HG03103 (cell line): ENCODE data around the gene FAM210B.
"Not testable (repeated sequence)": the region's sequence is repeated elsewhere in the genome, so short reads cannot be mapped to it uniquely, and the experiment has no call there.

Experiments used
- ATAC-seq: cut with Tn5 transposase; IDR thresholded peaks from one replicate; pipeline ENCODE4 v1.9.1; 2021; ENCODE audit warnings: low read depth; ENCODE audit not compliant: unreplicated experiment

The FAM210B gene

DNA sequence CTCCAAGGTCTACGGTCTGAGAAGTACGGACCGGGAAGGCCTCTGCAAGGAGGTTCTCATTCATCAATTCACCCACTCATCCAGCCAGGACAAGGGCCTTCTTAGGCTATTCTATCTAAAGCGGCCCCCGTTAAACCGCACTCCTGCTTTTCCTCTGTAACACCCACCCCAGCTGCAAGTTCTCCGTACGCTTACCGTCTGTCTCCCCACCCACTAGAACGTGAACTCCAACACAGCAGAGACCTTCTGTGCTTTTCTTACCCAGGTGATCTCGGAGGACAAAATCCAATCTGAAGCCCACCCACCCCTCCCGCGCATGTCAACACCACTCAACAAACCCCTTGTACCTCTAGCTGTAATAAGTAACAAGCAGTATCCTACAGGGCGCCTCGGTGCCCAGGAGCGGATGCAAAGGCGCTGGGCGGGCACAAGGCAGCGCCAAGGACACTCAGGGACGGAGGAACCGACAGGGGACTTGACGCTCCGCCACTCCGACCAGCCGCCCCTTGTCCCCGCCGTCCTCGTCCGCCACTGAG is 32.9 kb downstream of the FAM210B start:
- ATAC-seq: peak; percentile 29

DNA sequence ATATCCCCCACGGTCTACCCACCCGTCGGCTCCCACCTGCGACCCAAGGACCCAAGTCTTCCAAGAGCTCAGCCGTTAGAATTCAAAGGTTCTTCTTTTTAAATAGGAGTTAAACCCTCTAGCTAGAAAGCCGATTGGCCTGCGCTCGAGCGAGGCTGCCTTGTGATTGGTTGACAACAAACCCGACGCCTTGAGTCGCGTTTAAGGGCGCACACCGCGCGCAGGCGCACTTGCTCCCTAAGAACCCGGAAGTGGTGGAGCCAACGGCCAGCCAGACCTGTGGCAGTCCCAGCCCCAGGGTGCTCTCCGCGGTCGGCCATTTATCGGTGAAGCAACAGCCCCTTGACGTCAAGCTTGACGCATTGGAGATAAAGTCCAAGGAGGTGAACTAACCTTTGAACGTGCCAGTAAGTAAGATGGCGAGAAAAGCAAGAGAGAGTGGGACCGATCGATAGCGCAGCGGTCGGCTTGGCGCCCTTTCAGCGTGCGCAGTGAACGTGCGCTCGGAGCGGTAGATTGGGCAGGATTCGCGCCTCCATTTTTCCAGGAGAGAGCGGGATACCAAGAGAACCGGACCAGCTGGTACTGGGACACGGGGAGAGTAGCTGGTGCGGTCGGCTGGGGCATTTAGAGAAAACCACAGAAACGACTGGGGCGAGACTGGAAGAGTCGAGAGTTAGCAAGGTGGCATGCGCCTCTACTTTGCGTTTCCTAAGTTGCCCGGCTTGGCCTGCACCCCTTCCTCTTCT is 33.5 kb downstream of the FAM210B start, which contains the start of the genes AURKA and CSTF1:
TSS of gene AURKA (minus strand) at position 84 of the 749 bp plus-strand sequence. CDS start 4,018 bp downstream, outside the sequence.
TSS of gene CSTF1 (plus strand) at position 514 of the 749 bp plus-strand sequence. CDS start 2,908 bp downstream, outside the sequence.
- ATAC-seq: peak; percentile 94

DNA sequence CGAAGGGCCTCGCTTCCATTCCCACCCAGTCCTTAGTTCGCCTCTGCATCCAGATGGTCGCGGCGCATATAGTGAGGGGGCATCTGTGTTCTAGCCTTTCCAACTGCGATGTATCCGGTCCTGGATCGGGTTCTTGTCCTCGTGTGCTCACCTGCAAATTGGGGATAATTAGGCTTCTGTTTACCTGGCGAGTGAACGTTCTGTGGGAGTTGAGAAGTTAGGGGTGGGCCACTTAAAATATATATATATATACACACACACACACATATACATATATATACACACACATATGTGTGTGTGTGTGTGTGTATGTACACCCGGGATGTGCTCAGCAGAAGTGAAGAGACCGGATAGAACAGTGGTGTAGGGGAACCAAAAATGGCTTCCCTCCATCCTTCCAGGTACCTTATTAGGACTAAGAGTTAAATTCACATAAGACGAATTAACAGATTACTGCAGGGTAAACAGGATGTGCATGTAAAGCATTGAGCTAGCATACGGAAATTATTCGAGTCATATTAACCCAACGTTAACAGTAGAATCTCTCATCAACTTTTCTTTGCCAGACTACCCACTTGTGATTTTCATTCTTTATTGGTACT is 34.2 kb downstream of the FAM210B start:
- ATAC-seq: no peak

DNA sequence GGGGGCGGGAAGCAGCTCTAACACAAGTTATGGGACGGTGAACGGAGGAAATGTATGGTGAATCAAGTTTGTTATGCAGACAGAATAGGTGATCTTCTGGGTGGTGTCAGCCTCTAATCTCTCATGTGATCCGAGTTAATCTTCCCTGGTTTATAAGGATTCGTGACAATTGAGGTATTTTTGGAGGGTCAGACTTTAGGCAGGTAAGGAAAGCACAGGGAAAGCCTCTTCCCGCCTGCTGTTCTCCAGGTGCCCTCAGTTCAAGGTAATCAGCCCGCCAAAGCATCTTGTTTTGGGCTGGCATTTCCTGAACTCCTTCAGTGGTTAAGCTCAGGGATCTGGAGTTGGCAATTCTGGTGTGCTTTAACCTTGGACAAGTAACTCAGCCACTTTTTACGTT is 34.9 kb downstream of the FAM210B start:
- no peak for ATAC-seq

DNA sequence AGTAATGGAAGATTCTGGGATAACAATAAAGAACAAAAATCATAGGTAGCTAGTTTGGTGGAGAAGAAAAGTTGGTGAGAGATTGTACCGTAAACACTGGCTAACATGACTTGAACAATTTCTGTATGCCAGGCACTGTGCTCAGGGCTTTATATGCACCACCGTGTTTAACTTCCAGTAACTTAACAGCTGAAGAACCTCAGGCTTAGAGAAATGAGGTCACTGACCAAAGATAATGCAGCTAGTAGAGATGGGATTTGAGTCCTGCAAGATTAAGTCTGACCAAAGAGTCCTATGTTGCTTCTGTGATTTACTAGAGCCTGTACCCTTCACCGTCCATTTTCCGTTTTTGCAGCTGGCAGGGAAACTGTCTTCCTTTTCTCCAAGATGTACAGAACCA is 36.4 kb downstream of the FAM210B start:
- ATAC-seq: no peak

DNA sequence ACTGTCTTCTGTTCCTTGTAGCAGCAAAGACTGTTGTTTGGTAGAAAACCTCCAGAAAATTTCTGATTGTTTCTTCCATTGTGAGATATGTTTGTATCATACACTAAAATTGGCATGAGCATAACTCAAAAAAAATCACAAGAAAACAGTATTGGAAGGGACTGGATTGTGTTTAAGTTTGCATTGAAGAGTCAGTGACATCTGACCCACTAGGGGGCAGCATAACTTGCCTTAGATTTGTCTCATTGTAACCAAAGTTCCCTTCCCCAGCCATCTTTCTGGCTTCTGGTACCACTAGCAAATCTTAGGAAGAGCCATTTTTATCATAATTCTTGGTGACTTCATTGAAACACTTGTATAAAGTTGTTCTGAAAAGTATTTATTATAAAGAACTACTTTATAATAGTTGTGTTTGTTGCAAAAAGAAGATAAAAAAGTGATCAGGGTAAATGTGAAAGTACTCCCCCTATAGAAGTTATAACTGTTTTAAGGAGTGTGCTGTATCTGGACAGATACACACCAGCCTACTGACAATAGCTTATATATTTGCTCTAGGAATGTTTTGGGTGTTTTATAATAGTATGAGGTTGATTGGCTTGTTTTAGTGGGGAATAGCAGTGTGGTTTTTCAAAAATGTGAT is 41.3 kb downstream of the FAM210B start:
- ATAC-seq: peak; percentile 65

DNA sequence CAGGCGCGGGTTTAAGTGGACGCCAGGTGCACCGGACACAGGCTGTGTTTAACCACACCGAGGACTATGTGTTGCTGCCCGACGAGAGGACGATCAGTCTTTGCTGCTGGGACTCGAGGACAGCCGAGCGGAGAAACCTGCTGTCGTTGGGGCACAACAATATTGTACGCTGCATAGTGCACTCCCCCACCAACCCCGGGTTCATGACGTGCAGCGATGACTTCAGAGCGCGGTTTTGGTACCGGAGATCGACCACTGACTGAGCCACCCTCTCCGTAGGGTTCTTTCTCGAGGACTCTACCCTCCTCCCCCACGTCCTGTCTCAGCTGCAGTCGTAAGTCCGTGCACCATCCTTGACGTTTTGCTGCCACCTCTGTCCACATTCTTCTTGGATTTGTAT is 44.7 kb downstream of the FAM210B start:
- no peak for ATAC-seq

DNA sequence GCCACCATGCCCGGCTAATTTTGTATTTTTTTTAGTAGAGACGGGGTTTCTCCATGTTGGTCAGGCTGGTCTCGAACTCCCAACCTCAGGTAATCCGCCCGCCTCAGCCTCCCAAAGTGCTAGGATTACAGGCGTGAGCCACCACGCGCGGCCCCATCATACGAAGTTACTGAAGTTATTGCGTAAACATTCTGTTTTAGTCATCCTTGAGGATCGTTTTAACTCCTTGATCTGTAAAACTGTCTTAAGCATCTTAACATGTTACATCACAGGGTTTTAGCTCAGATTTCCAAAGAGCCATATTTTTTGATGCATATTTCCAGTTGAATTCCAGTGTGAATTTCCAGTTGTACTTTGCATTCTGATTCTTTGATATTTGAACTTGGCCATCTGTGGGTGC is 46.6 kb downstream of the FAM210B start:
- not testable (repeated sequence) for ATAC-seq

DNA sequence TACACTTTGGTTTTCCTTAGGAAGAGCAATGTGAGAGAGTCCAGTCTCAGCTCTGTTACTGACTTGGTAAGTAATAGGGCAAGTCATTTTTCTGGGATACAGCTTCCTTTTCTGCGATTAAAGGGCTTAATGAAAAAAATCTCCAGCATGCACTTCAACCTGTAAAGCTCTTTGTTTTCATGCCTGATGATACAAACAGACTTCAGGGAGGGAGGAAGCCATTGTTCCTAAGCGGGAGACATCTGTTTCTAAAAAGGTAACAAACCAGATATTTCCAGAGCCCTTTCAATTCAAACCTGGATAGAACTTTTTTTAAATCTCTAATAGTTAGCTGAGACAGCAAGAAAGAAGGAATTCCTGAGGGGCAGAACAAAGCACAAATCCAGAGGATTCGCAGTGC is 48.1 kb downstream of the FAM210B start:
- no peak for ATAC-seq

DNA sequence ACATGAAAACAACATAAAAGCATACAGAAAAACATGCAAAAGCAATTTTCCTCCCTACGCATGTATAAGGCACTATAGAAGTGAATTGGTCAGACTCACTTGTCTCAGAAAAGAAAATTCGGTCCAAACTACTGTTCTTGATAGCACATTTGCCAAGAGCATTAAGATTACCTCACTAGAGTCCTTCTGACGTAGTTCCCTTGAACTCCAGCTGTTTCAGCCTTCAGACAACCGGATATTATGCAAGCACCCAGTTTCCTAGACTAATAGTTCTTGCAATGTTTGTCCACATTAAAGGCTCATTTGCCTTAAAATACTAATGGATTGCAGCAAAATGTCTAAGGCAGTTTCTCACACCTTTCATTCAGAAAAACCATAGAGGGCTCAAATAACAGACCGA is 50.7 kb downstream of the FAM210B start:
- no peak for ATAC-seq

DNA sequence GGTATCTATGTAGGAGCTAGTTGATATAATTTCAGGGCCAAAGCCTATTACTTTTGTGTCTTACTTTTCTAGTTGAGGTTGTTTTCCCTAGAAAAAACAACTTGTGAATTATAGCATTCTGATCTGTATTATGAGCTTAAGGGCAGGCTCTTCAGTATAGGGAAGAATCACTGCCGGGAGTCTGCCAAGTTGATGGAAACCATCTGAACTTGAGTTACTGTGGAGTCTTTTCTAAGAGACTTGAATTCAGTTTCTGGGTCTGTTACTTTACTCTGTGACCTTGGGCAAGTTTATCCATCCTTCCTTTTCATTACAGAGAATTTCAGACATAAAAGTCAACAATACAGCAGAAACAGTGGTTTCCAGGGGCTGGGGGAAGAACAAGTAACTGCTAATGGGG is 51.2 kb downstream of the FAM210B start:
- ATAC-seq: no peak

DNA sequence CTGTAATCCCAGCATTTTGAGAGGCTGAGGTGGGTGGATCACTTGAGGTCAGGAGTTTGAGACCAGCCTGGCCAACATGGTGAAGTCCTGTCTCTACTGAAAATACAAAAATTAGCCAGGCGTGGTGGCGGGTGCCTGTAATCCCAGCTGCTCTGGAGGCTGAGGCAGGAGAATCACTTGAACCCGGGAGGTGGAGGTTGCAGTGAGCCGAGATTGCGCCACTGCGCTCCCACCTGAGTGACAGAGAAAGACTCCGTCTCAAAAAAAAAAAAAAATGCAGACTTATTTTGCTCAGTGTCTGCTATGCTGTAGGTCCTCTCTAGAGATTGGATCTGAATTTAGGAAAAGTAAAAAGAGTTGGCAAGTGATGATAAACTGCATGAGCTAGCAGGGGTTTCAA is 52.5 kb downstream of the FAM210B start:
- ATAC-seq: not testable (repeated sequence)

DNA sequence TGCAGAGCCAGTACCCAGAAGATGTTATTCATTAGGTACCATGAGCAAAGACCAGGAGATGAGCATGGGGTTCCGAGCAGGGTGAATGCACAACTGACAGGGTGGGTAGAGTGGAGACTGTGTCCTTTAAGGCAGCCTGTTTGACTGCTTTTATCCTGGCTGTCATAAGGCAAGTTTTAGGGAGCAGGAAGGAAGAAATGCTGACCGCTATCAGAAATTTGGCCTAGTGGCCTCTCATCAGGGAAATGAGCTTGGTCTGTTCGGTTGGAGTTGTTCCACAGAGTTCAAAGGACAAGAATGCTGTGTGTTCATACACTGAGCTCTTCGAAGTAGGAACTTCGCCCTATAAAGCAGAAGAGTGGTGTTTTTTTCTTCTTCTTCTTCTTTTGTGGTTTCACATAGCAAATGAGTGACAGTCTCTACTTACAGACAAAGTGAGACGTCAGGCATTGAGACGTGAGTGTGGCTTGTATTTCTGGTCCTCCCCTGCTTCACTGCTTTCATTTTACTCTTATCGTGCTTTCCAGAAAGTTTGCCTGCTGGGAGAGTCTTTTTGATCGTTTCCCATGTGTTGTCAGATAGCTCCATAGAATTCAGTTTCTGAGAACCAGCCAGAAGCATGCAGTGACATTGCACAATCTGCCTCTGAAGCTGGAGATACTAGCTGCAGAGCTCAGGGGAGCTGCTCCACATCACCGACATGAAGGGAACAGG is 53.1 kb downstream of the FAM210B start, which contains the start of gene CASS4:
TSS of gene CASS4 (plus strand) at position 502 of the 714 bp plus-strand sequence. CDS start at position 701, 199 bp downstream.
- ATAC-seq: peak; percentile 77

DNA sequence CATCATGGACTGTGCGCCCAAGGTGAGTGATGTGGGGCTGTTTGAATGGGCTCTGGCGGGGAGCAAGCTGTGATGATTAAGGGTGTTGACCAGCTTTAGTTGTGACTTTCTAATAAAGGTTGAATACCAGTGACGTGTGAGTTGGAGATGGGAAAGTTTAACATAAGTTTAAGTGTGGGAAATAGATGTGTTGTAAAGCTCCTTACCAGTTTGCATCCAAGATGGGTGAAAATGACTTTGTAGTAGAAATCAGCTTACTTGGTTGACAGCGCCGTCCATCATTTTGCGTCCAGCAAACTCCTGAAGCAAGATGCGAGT is 53.7 kb downstream of the FAM210B start:
- no peak for ATAC-seq

DNA sequence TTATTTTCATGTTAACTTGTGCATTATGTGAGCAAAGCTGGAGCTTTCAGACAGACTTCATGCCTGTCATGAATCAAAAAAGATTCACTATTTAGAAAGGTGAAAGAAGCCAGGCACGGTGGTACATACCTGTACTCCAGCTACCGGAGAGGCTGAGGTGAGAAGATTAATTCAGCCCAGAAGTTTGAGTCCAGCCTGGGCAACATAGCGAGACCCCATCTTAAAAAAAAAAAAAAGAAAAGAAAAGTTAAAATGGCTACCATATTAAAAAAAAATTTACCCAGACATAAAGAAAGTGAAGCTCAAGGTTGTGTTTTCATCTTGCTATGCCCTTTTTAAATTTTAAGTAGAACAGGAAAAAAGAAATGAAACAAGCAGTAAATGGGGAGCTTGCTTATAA is 54.2 kb downstream of the FAM210B start:
- no peak for ATAC-seq

DNA sequence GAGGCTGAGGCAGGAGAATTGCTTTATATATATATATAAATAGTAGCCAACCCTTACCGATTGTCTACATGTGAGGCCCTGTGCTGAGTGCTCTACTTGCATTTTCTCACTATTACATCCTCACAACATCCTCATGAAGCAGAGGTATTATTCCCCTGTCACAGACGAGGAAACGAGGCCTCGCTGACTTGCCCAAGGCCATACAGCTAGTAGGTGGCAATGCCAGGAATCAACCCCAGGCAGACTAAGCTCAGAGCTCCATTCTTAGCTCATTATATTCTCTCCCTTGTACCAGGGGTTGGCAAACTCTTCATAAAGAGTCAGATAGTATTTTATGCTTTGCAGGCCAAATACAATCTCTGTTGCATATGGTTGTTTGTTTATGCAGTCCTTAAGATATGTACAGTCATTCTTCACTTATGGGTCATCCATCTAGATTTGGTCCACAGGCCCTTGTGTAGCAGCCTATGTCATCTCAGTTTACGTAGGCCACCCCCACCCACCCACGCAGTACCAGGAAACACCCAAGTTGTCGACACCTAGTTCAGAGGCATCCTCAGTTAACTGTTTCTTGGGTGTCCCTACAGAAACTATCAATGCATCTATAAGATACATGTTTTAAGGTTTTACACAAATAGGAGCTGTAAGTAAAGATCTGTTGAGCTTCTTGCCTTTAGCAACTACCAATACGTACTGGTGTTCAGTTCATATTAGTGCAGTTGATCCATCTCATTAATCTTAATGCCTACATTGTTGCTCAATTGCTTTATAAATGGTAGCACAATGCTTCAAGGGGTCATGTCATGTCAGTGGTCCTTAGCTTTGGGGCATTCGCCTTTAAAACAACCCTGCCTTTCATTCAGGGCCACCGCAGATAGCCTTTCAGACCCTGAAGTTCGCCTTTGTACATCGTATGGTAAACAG is 56.3 kb downstream of the FAM210B start:
- no peak for ATAC-seq

DNA sequence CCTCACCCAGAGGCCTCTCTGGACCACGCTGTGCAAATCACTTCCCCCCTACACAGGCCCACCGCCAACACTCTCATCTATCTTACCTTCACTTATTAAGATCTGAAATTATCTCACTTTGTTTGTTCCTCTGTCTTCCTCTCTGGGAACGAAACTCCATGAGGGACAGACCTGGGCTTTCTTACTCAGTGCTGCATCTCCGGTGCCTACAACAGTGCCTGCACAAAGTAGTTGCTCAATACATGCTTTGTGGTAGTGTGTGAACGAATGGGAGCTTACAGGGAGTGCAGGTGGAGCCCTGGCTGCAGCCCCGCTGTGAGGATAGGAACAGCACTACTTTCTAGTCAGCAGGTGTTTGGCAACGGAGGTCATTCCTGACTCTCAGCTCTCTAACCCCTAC is 58.6 kb downstream of the FAM210B start:
- no peak for ATAC-seq

DNA sequence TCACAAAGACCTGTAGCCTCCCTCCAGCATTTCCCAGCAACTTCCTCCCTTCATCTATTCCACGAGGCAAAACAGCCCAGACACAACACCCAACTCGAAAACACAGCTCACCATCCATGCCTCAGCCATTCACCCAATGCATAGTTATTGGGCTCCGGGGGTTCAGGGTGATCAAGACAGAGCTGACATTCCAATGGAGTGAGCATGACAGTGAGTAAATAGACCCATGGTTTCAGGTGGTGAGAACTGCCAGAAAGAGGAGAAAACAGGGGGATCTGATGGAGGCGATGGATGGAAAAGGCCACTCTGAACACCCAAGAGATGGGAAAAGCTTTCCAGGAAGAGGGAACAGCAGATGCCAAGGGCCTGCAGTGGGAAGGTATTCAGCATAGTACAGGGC is 59.1 kb downstream of the FAM210B start:
- ATAC-seq: no peak
